GM12878 (cell line): ENCODE measurements around the gene ASF1B. TPM values are rescaled to one million over a fixed set of nuclear protein-coding genes. Genes with fewer than 3 reads are reported as not detected.

Experiments
- ATAC-seq: fragments of 200-7000 bp; cut with Tn5 transposase; 3 replicates; pipeline ENCODE4 v1.9.1; 2020; ENCODE audit warnings: mild to moderate bottlenecking, moderate library complexity
- BruUV-seq: library from RNA; stranded (reverse); fragments of 400-500 nt; replicated peaks from 2 replicates; lab custom pipeline; 2021; lab: Mats Ljungman, UMichigan
- CTCF ChIA-PET: fragments of 300-600 bp; sonication (Branson Sonifier 250); formaldehyde crosslinking; extraction: SDS; loops from one replicate; lab custom pipeline; 2021; ENCODE audit warnings: inconsistent platforms; lab: Yijun Ruan, JAX
- POLR2A ChIA-PET: fragments of 350-600 bp; formaldehyde crosslinking; extraction: SDS; loops from one replicate; lab custom pipeline; 2021; ENCODE audit warnings: inconsistent platforms; lab: Charles Lee
- RAD21 ChIA-PET: fragments of 300-600 bp; sonication (Branson Sonifier 250); formaldehyde crosslinking; loops from one replicate; lab custom pipeline; 2023; ENCODE audit warnings: antibody characterized with exemption; ENCODE audit not compliant: unreplicated experiment; lab: Charles Lee
- SMC1A ChIA-PET: fragments of 300-600 bp; sonication (Branson Sonifier 250); formaldehyde crosslinking; loops from one replicate; lab custom pipeline; 2023; ENCODE audit not compliant: unreplicated experiment, uncharacterized antibody; lab: Charles Lee
- DNase-seq: peaks from one replicate; pipeline ENCODE4 v3.0.0-alpha.2; 2011; ENCODE audit warnings: low read depth, low spot score
- FAIRE-seq: peaks from 3 replicates; lab custom pipeline; 2011; peaks lifted over from hg19 to GRCh38; lab: Jason Lieb, UNC
- H2AFZ ChIP-seq: 2 replicates; pipeline ENCODE4 v1.6.0; 2011; ENCODE audit warnings: low read depth, low read length, control low read depth; ENCODE audit not compliant: control insufficient read depth
- H3K27ac ChIP-seq: 2 replicates; pipeline ENCODE4 v1.5.1; 2011; ENCODE audit warnings: control low read depth; ENCODE audit not compliant: control insufficient read depth, insufficient read depth
- H3K27me3 ChIP-seq, 2 experiments: replicated peaks in 1 of 2; 2 replicates each; pipeline versions ENCODE4 v1.6.0 to v1.6.1; 2011; ENCODE audit warnings: low read length in 1 of 2; ENCODE audit not compliant: control insufficient read depth in 2 of 2, insufficient read depth in 2 of 2
- H3K36me3 ChIP-seq, 2 experiments: 2 replicates each; pipeline ENCODE4 v1.5.1; 2011; ENCODE audit warnings: low read length in 1 of 2; ENCODE audit not compliant: control insufficient read depth in 2 of 2, insufficient read depth in 2 of 2
- H3K4me1 ChIP-seq: 2 replicates; pipeline ENCODE4 v1.6.1; 2011; ENCODE audit warnings: mild to moderate bottlenecking, low read length, moderate library complexity, mixed read lengths; ENCODE audit not compliant: control insufficient read depth, insufficient read depth
- H3K4me2 ChIP-seq: 2 replicates; pipeline ENCODE4 v1.6.0; 2011; ENCODE audit warnings: control low read depth; ENCODE audit not compliant: control insufficient read depth, insufficient read depth
- H3K4me3 ChIP-seq: fragments of 200-600 bp; sonication (generic); 2 replicates; pipeline ENCODE4 v1.5.1; 2016
- H3K79me2 ChIP-seq: 2 replicates; pipeline ENCODE4 v1.6.0; 2011; ENCODE audit warnings: low read length; ENCODE audit not compliant: control insufficient read depth, insufficient read depth
- H3K9ac ChIP-seq: 2 replicates; pipeline ENCODE4 v1.8.0; 2011; ENCODE audit warnings: low read length, control low read depth, mixed read lengths; ENCODE audit not compliant: control insufficient read depth, insufficient read depth
- H3K9me3 ChIP-seq: replicated peaks from 3 replicates; pipeline ENCODE4 v1.5.1; 2011; ENCODE audit warnings: mild to moderate bottlenecking, low read length; ENCODE audit not compliant: control insufficient read depth, insufficient read depth
- H4K20me1 ChIP-seq: 2 replicates; pipeline ENCODE4 v1.6.0; 2011; ENCODE audit not compliant: control insufficient read depth, insufficient read depth
- FOS ChIP-seq: IDR thresholded peaks from 3 replicates; pipeline ENCODE4 v1.6.1; 2011; ENCODE audit warnings: borderline replicate concordance; ENCODE audit not compliant: insufficient read length; ENCODE audit errors: extremely low read depth
- HDAC2 ChIP-seq: fragments of 200-600 bp; sonication (generic); IDR thresholded peaks from 2 replicates; pipeline ENCODE4 v1.6.1; 2017
- HDGF ChIP-seq: fragments of 450-650 bp; IDR thresholded peaks from 2 replicates; pipeline ENCODE4 v1.6.1; 2016; ENCODE audit warnings: antibody characterized with exemption
- JUND ChIP-seq: IDR thresholded peaks from 2 replicates; pipeline ENCODE4 v1.6.1; 2012; ENCODE audit warnings: low read depth, mild to moderate bottlenecking, low read length, improper control_type of control experiment, moderate library complexity
- KLF5 ChIP-seq: fragments of 450-650 bp; IDR thresholded peaks from 2 replicates; pipeline ENCODE4 v1.6.1; 2014; ENCODE audit warnings: mild to moderate bottlenecking; ENCODE audit not compliant: partially characterized antibody
- PBX3 ChIP-seq: IDR thresholded peaks from 2 replicates; pipeline ENCODE4 v1.6.1; 2011; ENCODE audit warnings: mild to moderate bottlenecking, low read depth, low read length, moderate library complexity; ENCODE audit not compliant: insufficient replicate concordance
- RELA ChIP-seq: fragments of 450-650 bp; IDR thresholded peaks from 2 replicates; pipeline ENCODE4 v1.8.0; 2014; ENCODE audit warnings: borderline replicate concordance; ENCODE audit not compliant: partially characterized antibody
- SREBF1 ChIP-seq: IDR thresholded peaks from 2 replicates; pipeline ENCODE4 v1.6.1; 2012; ENCODE audit warnings: mild to moderate bottlenecking, low read length
- SUZ12 ChIP-seq: fragments of 200-600 bp; sonication (generic); IDR thresholded peaks from one replicate; pipeline ENCODE4 v1.6.1; 2018; ENCODE audit warnings: antibody characterized with exemption, mild to moderate bottlenecking; ENCODE audit not compliant: unreplicated experiment
- TCF3 ChIP-seq: IDR thresholded peaks from 2 replicates; pipeline ENCODE4 v1.6.1; 2012; ENCODE audit warnings: low read depth, mild to moderate bottlenecking, low read length, borderline replicate concordance; ENCODE audit not compliant: insufficient read depth
- YBX1 ChIP-seq: fragments of 450-650 bp; IDR thresholded peaks from 2 replicates; pipeline ENCODE4 v1.6.1; 2016; ENCODE audit warnings: antibody characterized with exemption
- WGBS: methylation state at CpG from one replicate; pipeline ENCODE4 v1.1.6; 2016; ENCODE audit warnings: low lambda C conversion rate; ENCODE audit not compliant: insufficient replicate concordance, insufficient coverage; ENCODE audit errors: missing lambda C conversion rate; 5-methylcytosine and 5-hydroxymethylcytosine counted together
- in situ Hi-C: fragments of 300-500 bp; cut with MboI; formaldehyde crosslinking; loops from 9 replicates; pipeline ENCODE4 v1.14.3; 2018; ENCODE audit warnings: mixed read lengths
- intact Hi-C: fragments of 100-400 bp; cut with micrococcal nuclease; formaldehyde crosslinking; loops from one replicate; pipeline ENCODE4 v1.14.2; 2022; ENCODE audit not compliant: unreplicated experiment
- polyA plus RNA-seq, 11 experiments: library from polyadenylated mRNA; depleted of rRNA in 4 of 11; unstranded in 6 of 11; stranded (reverse) in 5 of 11; fragments of >200 nt; fragmentation: Nextera tagmentation in 4 of 11; fragmentation: Illumina TruSeq in 1 of 11; extraction: Ambion mirVana in 4 of 11; extraction: Trizol in 1 of 11; gene quantifications; 1 replicate in 1 of 11; 2 replicates in 10 of 11; pipeline versions ENCODE4 v1.2.1 to v1.2.3, GENCODE V29; 2011 to 2016; ENCODE audit warnings: inconsistent platforms in 2 of 11, missing spikeins in 2 of 11, low read depth in 1 of 11
- total RNA-seq, 4 experiments: library from RNA; depleted of rRNA in 3 of 4; stranded (reverse); fragments of >200 nt in 3 of 4; fragmentation: Illumina TruSeq in 1 of 4; extraction: Trizol in 1 of 4; gene quantifications; 2 replicates each; pipeline versions ENCODE4 v1.2.1 to v1.2.3, GENCODE V29; 2013 to 2021
- TF ChIP-seq, protein P1 (sequence below): IDR thresholded peaks from 2 replicates; pipeline ENCODE4 v1.6.1; 2011; ENCODE audit warnings: borderline replicate concordance, low read depth, mild to moderate bottlenecking, moderate library complexity, low read length; ENCODE audit not compliant: insufficient read depth, poor library complexity, severe bottlenecking

Gene ASF1B
- total and polyA plus RNA-seq, 10 of the 15 experiments (the other 5 are each of a cell fraction or from before 2014, with no cell fraction given), result 10.4 to 217 (median 90.2) TPM

DNA sequence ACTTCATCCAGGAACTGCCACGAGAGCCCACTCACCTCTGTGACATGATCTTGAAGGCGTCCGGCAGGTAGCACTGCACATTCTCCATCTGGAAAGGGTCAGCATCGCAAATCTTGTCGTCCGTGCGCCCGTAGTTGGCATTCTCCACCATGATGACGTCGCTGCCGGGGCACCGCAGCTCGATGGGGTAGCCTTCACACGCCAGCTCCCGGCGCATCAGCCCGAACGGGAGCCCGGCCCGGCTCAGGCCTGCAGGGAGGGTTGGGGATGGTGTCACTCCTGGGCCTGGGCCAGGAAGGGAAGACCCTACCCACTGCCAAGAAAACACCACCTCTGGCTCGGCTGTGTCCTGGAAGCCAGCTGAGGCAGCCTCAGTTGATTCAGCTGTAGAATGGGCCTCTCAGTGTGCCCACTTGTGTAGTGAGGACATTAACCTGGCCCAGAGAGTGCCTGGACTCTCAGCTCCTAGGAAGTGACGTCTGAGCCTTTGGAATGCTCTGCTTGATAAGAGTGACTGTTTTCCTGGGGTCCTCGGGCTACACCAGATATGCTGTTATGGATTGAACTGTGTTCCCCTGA, 41.2 kb upstream of the ASF1B start (continued):
- TF ChIP-seq JUND (no peak), RELA (no peak), HDAC2 (no peak), SUZ12 (no peak), FOS (no peak), HDGF (no peak)

GRCh38 chr19:14175351-14175792, 39.0 kb upstream of the ASF1B start:
- ChIA-PET POLR2A (no interaction called here), RAD21 (interaction anchor here (0.7 kb wide), 1 partner anchor 17 kb away, joined by 3 read pairs; no protein-coding TSS in a partner anchor), SMC1A (no interaction called here)
- H3K9ac ChIP-seq, result no peak overlapping the region
- H4K20me1 ChIP-seq, result no peaks in the 10 kb centered on the region
- H3K27ac ChIP-seq, result no peak overlapping the region
- H3K27me3 ChIP-seq, result no peaks in the 10 kb centered on the region
- H3K36me3 ChIP-seq, result no peaks in the 10 kb centered on the region
- intact Hi-C loops, result no loop called here
- BruUV-seq, result no TSS peak
- DNase-seq, result no peak
- no peaks in the 10 kb centered on the region for H3K9me3 ChIP-seq
- TF ChIP-seq YBX1 (no peak), SREBF1 (no peak), TCF3 (0 out of 2 replicates have a peak, but pooled peaks have one; percentile 19), PBX3 (peak; percentile 46), KLF5 (no peak)
- TF ChIP-seq, protein P1, sequence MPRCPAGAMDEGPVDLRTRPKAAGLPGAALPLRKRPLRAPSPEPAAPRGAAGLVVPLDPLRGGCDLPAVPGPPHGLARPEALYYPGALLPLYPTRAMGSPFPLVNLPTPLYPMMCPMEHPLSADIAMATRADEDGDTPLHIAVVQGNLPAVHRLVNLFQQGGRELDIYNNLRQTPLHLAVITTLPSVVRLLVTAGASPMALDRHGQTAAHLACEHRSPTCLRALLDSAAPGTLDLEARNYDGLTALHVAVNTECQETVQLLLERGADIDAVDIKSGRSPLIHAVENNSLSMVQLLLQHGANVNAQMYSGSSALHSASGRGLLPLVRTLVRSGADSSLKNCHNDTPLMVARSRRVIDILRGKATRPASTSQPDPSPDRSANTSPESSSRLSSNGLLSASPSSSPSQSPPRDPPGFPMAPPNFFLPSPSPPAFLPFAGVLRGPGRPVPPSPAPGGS, result peak; percentile 93
- TF ChIP-seq, all 136 proteins: peak for 3
- no peak for ATAC-seq
- H2AFZ ChIP-seq, result no peak overlapping the region
- 72% methylated on average over 6 of the region's 6 CpGs for WGBS
- in situ Hi-C loops, result no loop called here
- H3K4me3 ChIP-seq, result no peak overlapping the region
- peaks cover 8% of the 10 kb centered on the region; the same call in 1 of the 2 replicates for H3K4me1 ChIP-seq
- no peak overlapping the region for H3K4me2 ChIP-seq
- CTCF ChIA-PET, result no interaction called here
- H3K79me2 ChIP-seq, result no peaks in the 10 kb centered on the region
- no peak for FAIRE-seq
